Stomach smooth muscle (tissue), 2 donors: ENCODE measurements around the gene EXOC4.

ENCODE experiments used
- H3K27ac ChIP-seq: one replicate; pipeline ENCODE4 v1.7.0; 2013; ENCODE audit warnings: mild to moderate bottlenecking, low read length, inconsistent platforms
- H3K27me3 ChIP-seq, 2 donors: one replicate each; pipeline ENCODE4 v1.7.0; 2013; ENCODE audit warnings: low read length in 2 of 2; ENCODE audit not compliant: insufficient read depth in 2 of 2, control insufficient read depth in 1 of 2
- H3K36me3 ChIP-seq, 2 donors: one replicate each; pipeline ENCODE4 v1.7.0; 2013; ENCODE audit warnings: low read length in 2 of 2; ENCODE audit not compliant: control insufficient read depth in 2 of 2, insufficient read depth in 2 of 2
- H3K4me1 ChIP-seq: one replicate; pipeline ENCODE4 v1.7.0; 2013; ENCODE audit warnings: low read length; ENCODE audit not compliant: control insufficient read depth, insufficient read depth
- H3K4me3 ChIP-seq, 2 donors: one replicate each; pipeline ENCODE4 v1.7.0; 2013; ENCODE audit warnings: low read length in 2 of 2
- H3K9ac ChIP-seq, 2 donors: one replicate each; pipeline ENCODE4 v1.7.0; 2013; ENCODE audit warnings: low read length in 2 of 2, mild to moderate bottlenecking in 1 of 2
- H3K9me3 ChIP-seq, 2 donors: one replicate each; pipeline ENCODE4 v1.7.0; 2013; ENCODE audit warnings: low read length in 2 of 2; ENCODE audit not compliant: control insufficient read depth in 2 of 2
- donor health status: healthy.
- donor health status: Pancreatic carcinoma.

The EXOC4 gene

DNA sequence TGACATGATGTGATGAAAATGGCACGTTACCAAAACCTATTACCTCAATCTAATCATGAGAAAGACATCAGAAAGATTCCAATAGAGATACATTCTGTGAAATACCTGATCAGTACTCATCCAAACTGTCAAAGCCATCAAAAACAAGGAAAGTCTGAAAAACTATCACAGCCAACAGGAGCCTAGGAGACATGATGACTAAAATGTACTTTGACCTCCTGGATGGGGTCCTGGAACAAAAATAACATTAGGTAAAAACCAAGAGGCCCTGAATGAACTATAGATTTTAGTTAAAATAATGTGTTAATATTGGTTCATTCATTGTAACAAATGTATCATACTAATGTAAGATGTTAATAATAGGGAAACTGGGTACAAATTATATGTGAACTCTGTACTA is 760.4 kb downstream of the EXOC4 start:
- Histone ChIP-seq H3K9ac (no peak overlapping the region), H3K36me3 (no peaks in the 10 kb centered on the region), H3K9me3 (no peaks in the 10 kb centered on the region)

DNA sequence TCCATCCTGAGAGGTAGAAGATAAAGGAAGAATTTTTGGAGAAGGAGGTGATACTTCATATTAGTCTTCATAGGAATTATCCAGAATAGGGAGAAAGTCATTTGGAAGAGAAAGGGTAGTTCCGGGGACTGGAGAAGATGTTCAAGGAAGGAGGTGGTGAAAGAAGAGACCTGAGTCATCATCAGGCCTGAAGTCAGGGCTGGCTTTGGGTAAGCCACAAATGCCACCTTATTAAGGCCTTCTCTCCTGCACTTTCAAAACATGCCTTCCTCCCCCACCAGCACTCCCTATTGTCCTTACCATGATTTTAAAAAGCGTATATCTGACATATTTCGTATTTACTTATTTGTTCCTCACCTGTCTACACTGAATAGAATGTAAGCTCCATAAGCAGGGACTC is 762.1 kb downstream of the EXOC4 start:
- Histone ChIP-seq H3K36me3 (no peaks in the 10 kb centered on the region), H3K27me3 (no peaks in the 10 kb centered on the region), H3K4me3 (no peak overlapping the region), H3K9me3 (no peaks in the 10 kb centered on the region), H3K4me1 (no peaks in the 10 kb centered on the region), H3K9ac (no peak overlapping the region), H3K27ac (no peak overlapping the region)

More for the DNA sequence above, 760.4 kb downstream of the EXOC4 start:
- Histone ChIP-seq H3K4me3 (no peak overlapping the region), H3K27me3 (no peaks in the 10 kb centered on the region), H3K4me1 (no peaks in the 10 kb centered on the region), H3K27ac (no peak overlapping the region)

GRCh38 chr7:134016223-134016941 is 763.5 kb downstream of the EXOC4 start:
- no peaks in the 10 kb centered on the region for H3K9me3 ChIP-seq
- H3K9ac ChIP-seq, result no peak overlapping the region
- H3K4me1 ChIP-seq, result peaks cover 3% of the 10 kb centered on the region
- no peak overlapping the region for H3K4me3 ChIP-seq
- no peak overlapping the region for H3K27ac ChIP-seq
- H3K36me3 ChIP-seq, result no peaks in the 10 kb centered on the region
- no peaks in the 10 kb centered on the region for H3K27me3 ChIP-seq

GRCh38 chr7:134016942-134017303 is 764.0 kb downstream of the EXOC4 start:
- no peaks in the 10 kb centered on the region for H3K36me3 ChIP-seq
- no peaks in the 10 kb centered on the region for H3K27me3 ChIP-seq
- H3K9me3 ChIP-seq, result no peaks in the 10 kb centered on the region
- no peak overlapping the region for H3K4me3 ChIP-seq
- H3K27ac ChIP-seq, result no peak overlapping the region
- H3K4me1 ChIP-seq, result peaks cover 5% of the 10 kb centered on the region
- H3K9ac ChIP-seq, result no peak overlapping the region

DNA sequence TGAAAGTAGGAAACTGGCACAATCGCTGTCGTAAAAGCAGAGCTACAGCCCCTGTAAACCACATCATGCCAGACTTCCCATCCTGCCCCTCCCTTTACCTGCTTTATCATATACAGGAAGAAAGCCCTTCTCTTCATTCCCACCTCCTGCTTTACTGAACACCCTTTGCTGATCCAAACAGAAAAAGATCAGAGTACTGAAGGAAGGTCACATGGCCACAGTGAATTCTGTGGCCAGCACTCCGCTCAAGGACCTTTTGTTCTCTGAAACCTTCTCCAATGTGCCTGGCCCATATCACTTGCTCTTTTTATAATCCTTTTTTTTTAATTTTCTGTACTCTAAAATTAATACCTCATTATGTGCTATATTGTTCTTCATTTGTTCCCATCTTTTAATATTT is 765.4 kb downstream of the EXOC4 start:
- Histone ChIP-seq H3K27ac (no peak overlapping the region), H3K4me1 (peaks cover 5% of the 10 kb centered on the region), H3K4me3 (no peak overlapping the region), H3K36me3 (no peaks in the 10 kb centered on the region), H3K27me3 (no peaks in the 10 kb centered on the region), H3K9me3 (no peaks in the 10 kb centered on the region), H3K9ac (no peak overlapping the region)

- Histone ChIP-seq H3K9me3 (no peaks in the 10 kb centered on the region), H3K27me3 (no peaks in the 10 kb centered on the region), H3K9ac (no peak overlapping the region), H3K27ac (no peak overlapping the region), H3K36me3 (no peaks in the 10 kb centered on the region), H3K4me1 (peaks cover 5% of the 10 kb centered on the region), H3K4me3 (no peak overlapping the region)
Observed at GRCh38 chr7:134019251-134019650, 766.4 kb downstream of the EXOC4 start.

GRCh38 chr7:134021836-134022235 is 769.0 kb downstream of the EXOC4 start:
- Histone ChIP-seq H3K4me1 (peaks cover 13% of the 10 kb centered on the region), H3K9me3 (no peaks in the 10 kb centered on the region), H3K9ac (no peak overlapping the region), H3K27ac (no peak overlapping the region), H3K36me3 (no peaks in the 10 kb centered on the region), H3K27me3 (no peaks in the 10 kb centered on the region), H3K4me3 (no peak overlapping the region)

DNA sequence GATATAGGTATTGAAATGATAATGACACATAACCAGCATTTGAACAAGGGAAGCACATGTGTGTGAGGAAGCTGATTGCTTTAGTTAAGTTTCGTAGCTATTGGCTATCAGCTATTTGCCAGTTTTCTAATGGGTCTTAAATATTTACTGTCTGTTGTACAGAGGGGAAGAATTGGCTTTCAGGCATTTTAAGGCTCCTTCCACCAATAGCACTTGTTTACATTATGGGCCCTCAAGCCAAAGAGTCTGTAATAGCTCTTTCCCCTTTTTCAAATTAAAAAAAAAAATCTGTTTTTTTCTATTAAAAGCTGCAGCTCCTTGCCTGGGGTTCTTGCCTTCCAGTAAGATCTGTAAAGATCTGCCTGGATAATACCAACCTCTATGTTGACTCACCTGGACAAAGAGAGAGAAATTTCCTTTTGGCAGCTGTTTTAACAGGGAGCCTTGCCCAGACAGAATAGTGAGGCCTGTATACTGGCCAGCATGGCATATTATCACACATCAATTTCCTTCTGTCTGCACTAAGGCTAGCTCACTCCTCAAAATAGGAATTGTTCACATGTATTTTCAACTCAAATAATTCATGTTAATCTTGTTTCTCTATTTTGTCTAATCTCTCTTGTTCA is 769.5 kb downstream of the EXOC4 start:
- Histone ChIP-seq H3K4me3 (no peak overlapping the region), H3K9me3 (no peaks in the 10 kb centered on the region), H3K36me3 (no peaks in the 10 kb centered on the region), H3K27me3 (no peaks in the 10 kb centered on the region), H3K4me1 (peaks cover 13% of the 10 kb centered on the region), H3K27ac (no peak overlapping the region), H3K9ac (no peak overlapping the region)

DNA sequence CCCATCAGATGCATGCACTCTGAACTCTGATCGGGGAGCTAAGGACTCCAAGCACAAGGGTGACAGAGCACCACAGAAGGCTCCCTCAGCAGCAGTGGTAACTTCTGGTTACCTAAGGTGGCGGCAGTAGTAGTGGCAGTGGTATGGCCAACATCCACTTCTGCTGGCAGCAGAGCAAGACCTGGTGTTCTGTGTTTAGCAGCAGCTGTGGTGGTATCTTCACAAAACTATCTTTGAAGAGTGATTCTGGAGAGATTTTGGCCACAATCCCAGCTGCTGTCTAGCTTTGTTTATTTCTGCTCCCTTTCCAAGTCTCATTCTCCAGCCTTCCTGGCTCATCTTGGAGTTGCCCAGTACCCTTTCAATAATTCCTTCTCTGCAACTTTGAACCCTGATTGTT is 771.9 kb downstream of the EXOC4 start:
- Histone ChIP-seq H3K4me1 (peaks cover 13% of the 10 kb centered on the region), H3K9ac (no peak overlapping the region), H3K4me3 (peak overlapping the region in 1 of 2 donors; percentile 14), H3K27ac (no peak overlapping the region), H3K27me3 (no peaks in the 10 kb centered on the region), H3K36me3 (no peaks in the 10 kb centered on the region), H3K9me3 (no peaks in the 10 kb centered on the region)

DNA sequence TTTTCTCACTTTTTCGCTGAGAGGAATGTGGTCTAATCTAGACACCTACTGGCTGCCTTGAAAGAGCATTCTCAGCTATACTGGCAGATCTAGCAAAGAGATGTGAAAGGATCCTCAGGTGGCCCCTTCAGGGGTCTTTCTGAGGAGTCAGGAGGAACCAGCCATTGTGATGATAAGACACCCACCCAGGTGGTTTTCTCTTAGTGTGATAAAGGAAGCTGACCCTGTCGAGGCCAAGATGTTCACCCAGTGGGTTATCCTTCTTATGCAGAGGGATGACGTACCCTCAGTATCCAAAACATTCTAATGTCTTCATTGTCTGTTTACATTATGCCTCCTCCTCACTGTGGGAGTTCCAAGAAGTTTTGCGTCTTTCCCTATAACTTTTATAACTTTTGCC is 776.0 kb downstream of the EXOC4 start:
- H3K9ac ChIP-seq, result no peak overlapping the region
- H3K9me3 ChIP-seq, result no peaks in the 10 kb centered on the region
- no peaks in the 10 kb centered on the region for H3K27me3 ChIP-seq
- H3K36me3 ChIP-seq, result no peaks in the 10 kb centered on the region
- H3K27ac ChIP-seq, result no peak overlapping the region
- peaks cover 8% of the 10 kb centered on the region for H3K4me1 ChIP-seq
- no peak overlapping the region for H3K4me3 ChIP-seq

DNA sequence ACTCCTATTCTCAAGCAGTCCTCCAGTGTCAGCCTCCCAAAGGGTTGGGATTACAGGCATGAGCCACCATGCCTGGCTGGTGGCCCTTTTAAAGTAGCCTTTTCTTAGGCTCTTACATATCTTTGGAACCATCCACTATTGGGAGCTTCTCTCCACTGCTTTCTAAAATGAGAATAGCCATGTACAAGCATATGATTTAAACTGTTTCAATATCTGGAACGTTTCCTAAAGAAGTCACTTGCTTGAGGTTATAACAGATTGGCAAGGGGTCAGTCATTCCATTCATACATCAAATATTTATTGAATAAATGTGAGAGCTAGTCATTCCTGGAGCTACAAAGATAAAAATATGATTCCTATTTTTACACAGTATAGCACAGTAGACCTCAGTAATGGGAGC is 776.9 kb downstream of the EXOC4 start:
- Histone ChIP-seq H3K27ac (no peak overlapping the region), H3K4me3 (no peak overlapping the region), H3K9me3 (no peaks in the 10 kb centered on the region), H3K9ac (no peak overlapping the region), H3K27me3 (no peaks in the 10 kb centered on the region), H3K4me1 (peaks cover 5% of the 10 kb centered on the region), H3K36me3 (no peaks in the 10 kb centered on the region)
